Measurements from ENCODE around the gene ARHGEF12. TPM values are rescaled to one million over a fixed set of nuclear protein-coding genes. Genes with fewer than 3 reads are reported as not detected.

ARHGEF12 gene
- total RNA-seq, 1 experiment from 2014 or later: 41.0 TPM

GRCh38 chr11:120335556-120335907 lies 681 bp upstream of the ARHGEF12 start:
- H3K9ac ChIP-seq (ENCODE audit: low read length): peak overlapping the region; percentile 67
- intact Hi-C loops (cut with micrococcal nuclease): loop anchor here (1.0 to 5.0 kb wide), 5 partner anchors 47 to 175 kb away; partner anchors contain the start of gene GRIK4
- H3K4me1 ChIP-seq (ENCODE audit: insufficient read depth, low read length): peaks cover 60% of the 10 kb centered on the region
- H3K9me2 ChIP-seq (replicated peaks; ENCODE audit: low read length): no peaks in the 10 kb centered on the region
- H3K27me3 ChIP-seq (ENCODE audit: low read length): no peaks in the 10 kb centered on the region
- peaks cover 41% of the 10 kb centered on the region for H3K79me2 ChIP-seq (ENCODE audit: low read length)
- peak overlapping the region; percentile 97 for H2AFZ ChIP-seq (ENCODE audit: low read length)
- peak overlapping the region; percentile 38 for H3K27ac ChIP-seq (ENCODE audit: low read length)
- peaks cover 3% of the 10 kb centered on the region for H3F3A ChIP-seq (ENCODE audit: low read length, unreplicated experiment)
- peak overlapping the region; percentile 98 for H3K4me2 ChIP-seq (ENCODE audit: low read length)
- peaks cover 27% of the 10 kb centered on the region for H4K20me1 ChIP-seq (ENCODE audit: low read length)
- peak overlapping the region; percentile 85 for H3K4me3 ChIP-seq (ENCODE audit: low read length)
- ChIA-PET CTCF (interaction anchor here (0.6 to 0.9 kb wide), 4 partner anchors 19 to 103 kb away, joined by 3 to 4 read pairs (median 4); no protein-coding TSS in a partner anchor), POLR2A (ENCODE audit: unreplicated experiment) (interaction anchor here (0.6 to 1.4 kb wide), 3 partner anchors 60 to 97 kb away, joined by 3 to 13 read pairs (median 8); no protein-coding TSS in a partner anchor)
- ATAC-seq: peak; percentile 11
- no peaks in the 10 kb centered on the region; the same call in 1 of the 2 replicates for H3K36me3 ChIP-seq (ENCODE audit: low read depth, low read length)
- no peak for TF ChIP-seq CTCF (conservative IDR thresholded peaks at IDR 0.05; ENCODE audit: low read depth, low read length)
- no peak for TF ChIP-seq EZH2 (IDR thresholded peaks at IDR 0.05; ENCODE audit: low read length, unreplicated experiment)
- TF ChIP-seq EZH2phosphoT487 (IDR thresholded peaks at IDR 0.05; ENCODE audit: borderline replicate concordance, low read length): no peak
- no TSS peak for BruUV-seq (replicated peaks)
- no peaks in the 10 kb centered on the region for H3K9me3 ChIP-seq (ENCODE audit: low read length)
- peak; percentile 47 for DNase-seq

- H3K9ac ChIP-seq (ENCODE audit: low read length): peak overlapping the region; percentile 75
- TF ChIP-seq EZH2 (IDR thresholded peaks at IDR 0.05; ENCODE audit: low read length, unreplicated experiment): no peak
- no peak for TF ChIP-seq CTCF (conservative IDR thresholded peaks at IDR 0.05; ENCODE audit: low read depth, low read length)
- TF ChIP-seq EZH2phosphoT487 (IDR thresholded peaks at IDR 0.05; ENCODE audit: borderline replicate concordance, low read length): no peak
- H3K9me2 ChIP-seq (replicated peaks; ENCODE audit: low read length): no peaks in the 10 kb centered on the region
- intact Hi-C loops (cut with micrococcal nuclease): loop anchor here (5.0 kb wide), 2 partner anchors 46 to 146 kb away; no protein-coding TSS in a partner anchor
- peaks cover 3% of the 10 kb centered on the region for H3F3A ChIP-seq (ENCODE audit: low read length, unreplicated experiment)
- H3K27me3 ChIP-seq (ENCODE audit: low read length): no peaks in the 10 kb centered on the region
- peak overlapping the region; percentile 85 for H3K4me3 ChIP-seq (ENCODE audit: low read length)
- H3K4me1 ChIP-seq (ENCODE audit: insufficient read depth, low read length): peaks cover 57% of the 10 kb centered on the region
- H2AFZ ChIP-seq (ENCODE audit: low read length): peak overlapping the region; percentile 58
- H3K36me3 ChIP-seq (ENCODE audit: low read depth, low read length): no peaks in the 10 kb centered on the region
- ATAC-seq (peak; percentile 28), DNase-seq (peak; percentile 43)
- H4K20me1 ChIP-seq (ENCODE audit: low read length): peaks cover 40% of the 10 kb centered on the region
- CTCF ChIA-PET: interaction anchor here (0.9 to 1.4 kb wide), 2 partner anchors 33 to 64 kb away, joined by 3 to 4 read pairs; no protein-coding TSS in a partner anchor
- H3K27ac ChIP-seq (ENCODE audit: low read length): peak overlapping the region; percentile 35; the same call in 1 of the 2 replicates
- H3K79me2 ChIP-seq (ENCODE audit: low read length): peaks cover 53% of the 10 kb centered on the region
- POLR2A ChIA-PET (ENCODE audit: unreplicated experiment): interaction anchor here (0.6 kb wide), 1 partner anchor 33 kb away, joined by 3 read pairs; no protein-coding TSS in a partner anchor
- H3K4me2 ChIP-seq (ENCODE audit: low read length): peak overlapping the region; percentile 87
- no peaks in the 10 kb centered on the region for H3K9me3 ChIP-seq (ENCODE audit: low read length)
- BruUV-seq (replicated peaks): no TSS peak
Observed at GRCh38 chr11:120336641-120337354, 585 bp downstream of the ARHGEF12 start.
